MV-4-11 (cell line): ENCODE measurements around the gene VSIG10L2.
"Not testable (repeated sequence)": the region's sequence is repeated elsewhere in the genome, so short reads cannot be mapped to it uniquely, and the experiment has no call there.

ENCODE experiments used
- DNase-seq: peaks from one replicate; lab custom pipeline; 2025; lab: John Stamatoyannopoulos, UW

The VSIG10L2 gene

DNA sequence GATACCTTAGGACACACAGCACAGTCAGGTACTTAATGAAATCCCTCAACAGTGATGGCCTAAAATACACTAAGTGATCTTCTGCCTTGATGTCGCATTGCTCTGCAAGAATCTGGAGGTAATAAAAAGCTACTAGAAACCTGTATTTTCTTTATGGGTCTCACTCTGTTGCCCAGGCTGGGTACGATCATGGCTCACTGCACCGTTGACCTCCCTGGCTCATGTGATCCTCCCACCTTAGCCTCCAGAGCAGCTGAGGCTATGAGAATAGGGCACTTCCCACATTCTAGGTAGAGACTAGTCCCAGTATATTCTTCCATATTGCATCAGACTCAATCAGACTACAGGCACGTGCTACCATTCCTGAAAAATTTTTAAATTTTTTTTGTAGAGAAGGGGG, 21.7 kb downstream of the VSIG10L2 start:
- DNase-seq = no peak

DNA sequence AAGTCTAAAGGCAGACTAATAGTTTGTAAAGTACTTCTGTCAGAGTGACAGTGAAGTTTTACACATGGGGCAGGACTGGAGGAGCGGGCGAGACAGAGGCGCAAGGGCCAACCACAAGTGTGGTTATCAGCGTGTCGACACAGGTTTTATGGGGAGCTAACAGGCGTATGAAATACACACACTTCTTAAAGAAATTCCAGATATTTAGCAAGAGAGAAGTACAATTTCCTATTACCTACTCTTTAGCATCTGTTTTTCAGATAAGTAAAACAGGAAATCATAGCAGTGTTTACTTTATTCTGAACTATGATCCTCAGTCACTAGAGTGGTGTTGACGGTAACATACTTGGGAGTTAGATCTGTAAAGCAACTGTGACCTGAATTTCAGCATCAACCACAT, 22.5 kb downstream of the VSIG10L2 start:
- DNase-seq = peak; percentile 65

DNA sequence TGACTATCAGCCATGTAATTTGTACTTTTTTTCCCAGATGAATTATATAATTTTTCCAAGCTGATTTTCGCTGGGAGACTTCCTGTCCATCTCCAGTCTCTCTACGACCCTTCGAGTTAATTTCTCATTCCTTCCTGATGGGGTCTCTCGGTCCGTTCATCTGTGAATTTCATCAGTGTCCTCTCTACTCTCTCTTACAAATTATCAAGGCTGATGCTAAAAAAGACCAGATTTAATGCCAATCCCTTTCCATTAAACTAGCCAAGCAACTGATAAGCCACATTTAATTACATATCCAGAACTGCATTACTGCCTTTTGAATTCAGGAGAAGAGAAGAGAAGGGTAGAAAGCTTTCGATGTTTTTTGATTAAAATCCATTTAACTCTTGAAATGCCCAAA, 25.8 kb downstream of the VSIG10L2 start:
- no peak for DNase-seq

GRCh38 chr11:125974284-125974683, 28.4 kb downstream of the VSIG10L2 start:
- DNase-seq = no peak

- no peak for DNase-seq
Measured at GRCh38 chr11:125975634-125976033, 29.8 kb downstream of the VSIG10L2 start.

GRCh38 chr11:125976156-125976555, 30.3 kb downstream of the VSIG10L2 start:
- DNase-seq = no peak

DNA sequence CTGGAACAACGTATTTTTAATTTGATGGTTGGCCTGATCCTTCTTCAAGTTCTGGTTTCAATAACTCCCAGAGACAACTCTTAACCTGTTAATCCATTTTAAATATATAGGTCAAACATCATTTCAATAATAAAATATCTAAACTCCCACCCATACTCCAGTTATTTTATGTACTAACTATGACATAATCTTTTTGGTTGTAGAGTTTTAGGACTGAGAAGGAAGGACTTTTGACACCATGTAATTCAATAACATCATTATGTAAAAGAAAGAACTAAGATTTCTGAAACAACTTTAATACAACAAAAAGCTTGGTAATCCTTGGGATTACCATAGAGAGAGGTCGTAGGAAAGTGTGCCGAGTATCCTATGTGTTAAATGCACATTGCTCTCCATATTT, 31.5 kb downstream of the VSIG10L2 start:
- no peak for DNase-seq

DNA sequence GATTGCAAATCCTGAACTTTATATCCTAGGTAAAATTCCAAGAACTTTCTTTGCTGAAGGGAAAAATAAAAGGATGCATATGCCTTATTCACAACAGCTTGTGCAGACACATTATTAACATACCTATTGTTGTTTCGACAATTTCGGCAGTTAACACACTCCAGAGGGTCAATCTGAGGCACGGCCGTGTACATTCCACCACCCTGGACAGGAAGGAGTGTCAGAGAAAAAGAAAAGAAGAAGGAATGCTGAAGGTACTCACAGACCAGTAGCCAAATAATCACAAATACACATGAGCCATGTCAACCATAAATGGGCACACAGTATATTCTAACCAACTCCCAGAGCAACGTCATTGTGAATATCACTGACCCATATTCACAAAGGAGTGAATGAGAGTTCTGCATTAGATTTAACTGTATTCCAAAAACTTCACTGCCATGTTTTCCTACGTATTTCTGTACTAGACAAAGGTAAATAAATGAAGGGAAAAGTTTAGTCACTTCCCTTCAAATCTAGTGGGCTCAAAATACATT, 32.4 kb downstream of the VSIG10L2 start:
- no peak for DNase-seq

GRCh38 chr11:125978778-125979407, 33.0 kb downstream of the VSIG10L2 start:
- no peak for DNase-seq

GRCh38 chr11:125979511-125979910, 33.7 kb downstream of the VSIG10L2 start:
- no peak for DNase-seq

DNA sequence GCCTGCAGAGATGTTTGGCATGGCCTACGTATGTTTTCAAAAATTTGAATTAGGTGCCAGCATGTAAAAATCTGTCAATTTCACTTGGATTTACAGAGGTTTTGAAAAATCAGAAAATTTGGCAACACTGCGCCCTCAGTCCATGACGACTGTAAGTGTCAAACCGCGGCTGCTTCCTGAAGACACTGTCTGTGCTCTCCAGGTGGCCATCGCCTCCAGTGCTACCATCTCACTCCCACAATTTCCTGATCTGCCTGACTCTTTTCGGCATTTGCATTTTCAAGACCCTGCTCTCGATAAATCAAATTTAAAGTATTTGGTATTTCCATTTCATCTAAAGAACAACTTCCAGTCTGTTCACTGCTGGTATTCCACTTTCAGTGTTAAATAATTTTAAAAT, 34.6 kb downstream of the VSIG10L2 start:
- no peak for DNase-seq

- no peak for DNase-seq
Measured at GRCh38 chr11:125982348-125982730, 36.5 kb downstream of the VSIG10L2 start.

GRCh38 chr11:125985956-125986355, 40.1 kb downstream of the VSIG10L2 start:
- DNase-seq = not testable (repeated sequence)

GRCh38 chr11:125987066-125987641, 41.3 kb downstream of the VSIG10L2 start:
- DNase-seq = no peak

DNA sequence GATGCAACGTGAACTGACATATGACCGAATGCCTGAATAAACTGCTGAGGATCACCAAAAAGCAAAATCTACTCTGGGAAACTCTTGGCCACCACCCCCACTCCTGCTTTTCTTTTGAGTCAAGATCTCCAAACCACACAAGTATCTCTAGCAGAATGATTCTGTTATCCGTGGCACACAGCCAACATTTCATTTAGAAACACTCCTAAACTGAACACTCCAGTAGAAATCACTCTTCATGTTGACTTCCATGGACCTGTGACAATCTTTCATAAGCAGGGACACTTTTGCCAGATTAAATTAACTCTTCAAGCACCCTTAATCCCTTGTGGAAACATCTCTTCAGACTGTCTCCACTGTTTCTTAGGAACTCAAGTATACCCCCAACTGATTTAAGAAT, 44.4 kb downstream of the VSIG10L2 start:
- no peak for DNase-seq

- no peak for DNase-seq
Measured at GRCh38 chr11:125992893-125993292, 47.0 kb downstream of the VSIG10L2 start.

DNA sequence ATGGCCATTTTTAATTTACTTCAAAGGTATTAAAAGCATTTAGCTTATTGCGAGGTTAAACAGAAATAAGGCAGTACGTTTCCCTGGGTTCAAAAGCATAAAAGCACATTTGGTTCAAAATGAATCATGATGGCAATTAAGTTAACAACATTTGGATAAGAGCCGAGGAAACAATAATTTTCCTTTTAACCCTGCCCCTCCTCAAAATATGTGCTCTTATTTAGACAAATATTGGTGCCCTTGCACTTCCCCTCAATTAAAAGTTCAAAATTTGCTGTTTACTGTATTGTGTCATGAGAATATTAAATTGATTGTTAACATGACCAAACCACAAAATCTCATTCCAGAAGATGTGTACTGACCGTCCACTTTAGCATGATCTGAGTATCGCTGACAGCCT, 48.7 kb downstream of the VSIG10L2 start:
- DNase-seq = no peak

DNA sequence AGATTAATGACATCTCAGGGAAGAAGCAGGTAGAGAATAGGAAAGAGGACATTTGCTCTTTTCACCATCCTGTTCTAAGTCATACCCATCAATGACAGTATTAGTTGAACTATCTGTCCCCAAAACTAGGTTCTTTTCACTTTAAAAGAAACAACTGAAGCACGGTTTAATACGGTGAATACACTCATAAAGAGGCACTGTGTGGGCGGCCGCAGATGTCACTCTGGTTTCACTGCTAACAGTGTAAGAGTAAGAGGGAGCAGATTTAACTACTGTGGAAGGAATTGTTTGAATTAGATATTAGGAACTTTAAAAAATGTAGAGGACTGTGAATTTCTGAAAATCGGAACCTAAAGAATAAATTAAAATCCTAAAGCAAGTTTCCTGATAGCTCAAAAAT, 49.5 kb downstream of the VSIG10L2 start:
- no peak for DNase-seq

DNA sequence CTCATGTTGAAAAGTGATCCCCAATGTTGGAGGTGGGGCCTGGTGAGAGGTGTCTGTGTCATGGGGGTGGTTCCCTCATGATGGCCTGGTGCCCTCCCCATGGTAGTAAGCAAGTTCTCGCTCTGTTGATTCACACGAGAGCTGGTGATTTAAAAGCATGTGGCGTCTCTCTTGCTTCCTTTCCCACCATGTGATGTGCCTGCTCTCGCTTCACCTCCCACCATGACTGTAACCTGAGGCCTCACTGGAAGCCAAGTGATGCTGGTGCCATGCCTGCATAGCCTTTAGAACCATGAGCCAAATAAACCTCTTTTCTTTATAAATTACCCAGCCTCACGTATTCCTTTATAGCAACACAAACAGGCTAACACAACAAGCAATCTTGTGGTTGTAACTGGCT, 52.4 kb downstream of the VSIG10L2 start:
- DNase-seq = no peak

- no peak for DNase-seq
Measured at GRCh38 chr11:125999234-125999880, 53.5 kb downstream of the VSIG10L2 start.

GRCh38 chr11:126002181-126002580, 56.3 kb downstream of the VSIG10L2 start:
- DNase-seq = no peak
